ENCODE results near the gene ARL8A.
"Not testable (repeated sequence)": the region's sequence is repeated elsewhere in the genome, so short reads cannot be mapped to it uniquely, and the experiment has no call there.

ARL8A gene

DNA sequence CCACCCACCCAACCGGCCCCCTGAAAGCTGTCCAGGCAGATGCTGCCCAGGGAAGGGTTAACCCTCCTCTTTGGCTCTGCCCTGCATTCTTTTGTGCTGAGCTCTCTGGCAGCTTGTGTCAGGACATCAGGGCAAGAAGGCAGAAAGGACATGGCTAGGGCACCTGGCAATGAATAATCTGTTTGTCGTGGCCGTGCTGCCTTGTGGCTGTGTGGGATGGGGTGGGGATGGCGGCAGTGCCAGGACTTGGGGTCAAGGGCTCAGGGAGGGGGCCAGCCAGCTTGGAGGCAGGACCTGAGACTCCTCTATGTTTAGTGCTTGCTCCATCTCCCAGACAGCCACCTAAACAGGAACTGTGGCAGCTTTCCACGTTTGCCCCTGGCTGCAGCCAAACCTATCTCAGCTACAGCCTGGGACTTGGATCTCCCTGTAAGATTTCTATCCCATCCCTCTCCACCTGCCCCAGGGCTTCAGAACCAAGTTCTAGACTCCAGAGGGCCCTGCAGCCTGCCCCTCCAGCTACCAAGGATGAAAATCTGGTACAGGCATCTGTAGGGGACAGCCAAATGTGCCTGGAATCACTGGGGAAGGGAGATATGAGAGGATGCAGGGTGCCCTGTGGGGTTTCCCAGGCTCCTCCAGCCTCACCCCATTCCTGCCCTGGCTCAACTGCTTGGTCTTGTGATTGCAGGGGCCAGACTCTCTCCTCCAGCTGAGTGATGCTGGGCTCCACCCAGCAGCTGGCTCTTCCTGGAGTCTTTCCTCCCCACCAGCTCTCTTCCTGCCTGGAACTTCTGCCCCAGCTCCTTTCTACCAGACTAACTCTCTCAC, 31.5 kb downstream of the ARL8A start:
- DNase-seq (ENCODE audit: low read depth): no peak

DNA sequence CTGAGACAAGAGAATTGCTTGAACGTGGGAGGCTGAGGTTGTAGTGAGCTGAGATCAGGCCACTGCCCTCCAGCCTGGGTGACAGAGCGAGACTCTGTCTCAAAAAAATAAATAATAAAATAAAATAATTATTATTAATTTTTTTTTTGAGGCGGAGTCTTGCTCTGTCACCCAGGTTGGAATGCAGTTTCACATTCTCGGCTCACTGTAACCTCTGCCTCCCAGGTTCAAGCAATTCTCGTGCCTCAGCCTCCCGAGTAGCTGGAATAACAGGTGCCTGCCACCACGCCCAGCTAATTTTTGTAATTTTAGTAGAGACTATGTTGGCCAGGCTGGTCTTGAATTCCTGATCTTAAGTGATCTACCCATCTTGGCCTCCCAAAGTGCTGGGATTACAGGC, 32.9 kb downstream of the ARL8A start:
- DNase-seq (ENCODE audit: low read depth): not testable (repeated sequence)

- DNase-seq (ENCODE audit: low read depth): no peak
Observed at GRCh38 chr1:202110977-202111376, 33.6 kb downstream of the ARL8A start.

- no peak for DNase-seq (ENCODE audit: low read depth)
Observed at GRCh38 chr1:202107801-202108731, 36.5 kb downstream of the ARL8A start.

DNA sequence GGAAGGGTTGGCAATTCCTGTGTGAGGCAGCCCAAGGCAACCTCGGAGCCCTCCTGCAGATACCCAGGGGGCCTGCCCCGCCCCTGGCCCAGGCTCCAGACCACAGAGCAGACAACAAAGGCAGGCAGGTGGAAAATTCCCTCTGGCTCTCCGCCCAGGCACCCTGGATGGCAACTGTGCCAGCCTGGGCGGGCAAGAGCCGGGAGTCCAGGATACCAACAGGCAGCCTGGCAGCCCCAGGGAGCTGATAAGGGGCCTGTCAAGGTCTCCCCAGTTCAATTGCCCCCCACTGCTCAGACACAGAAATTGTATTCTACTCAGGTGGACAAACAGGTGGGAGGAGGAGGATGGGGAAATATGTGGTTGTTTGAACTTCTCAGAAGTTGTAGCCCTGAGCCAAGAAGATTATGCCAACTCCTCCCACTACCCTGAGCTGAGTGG, 37.2 kb downstream of the ARL8A start:
- DNase-seq (ENCODE audit: low read depth): no peak

- no peak for DNase-seq (ENCODE audit: low read depth)
Observed at GRCh38 chr1:202106340-202107254, 37.9 kb downstream of the ARL8A start.

GRCh38 chr1:202105571-202106339, 38.8 kb downstream of the ARL8A start:
- no peak for DNase-seq (ENCODE audit: low read depth)

DNA sequence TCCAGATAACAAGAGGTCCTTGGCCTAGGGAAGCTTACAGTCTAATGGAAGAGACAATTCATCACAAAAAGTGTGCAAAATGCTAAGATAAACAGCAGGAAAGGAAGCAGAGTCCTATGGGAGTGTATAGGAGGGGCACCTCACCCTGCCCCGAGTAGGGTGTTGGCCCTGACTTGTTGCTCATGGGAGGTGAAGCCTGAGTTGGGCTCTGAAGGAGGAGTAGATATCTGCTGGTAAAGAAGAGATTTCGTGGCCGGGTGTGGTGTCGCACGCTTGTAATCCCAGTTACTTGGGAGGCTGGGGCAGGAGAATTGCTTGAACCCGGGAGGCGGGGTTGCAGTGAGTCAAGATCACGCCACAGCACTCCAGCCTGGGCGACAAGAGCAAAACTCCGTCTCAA, 40.5 kb downstream of the ARL8A start:
- DNase-seq (ENCODE audit: low read depth): no peak

- DNase-seq (ENCODE audit: low read depth): no peak
Observed at GRCh38 chr1:202101184-202101583, 43.4 kb downstream of the ARL8A start.

- no peak for DNase-seq (ENCODE audit: low read depth)
Observed at GRCh38 chr1:202093858-202094257, 50.7 kb downstream of the ARL8A start.

DNA sequence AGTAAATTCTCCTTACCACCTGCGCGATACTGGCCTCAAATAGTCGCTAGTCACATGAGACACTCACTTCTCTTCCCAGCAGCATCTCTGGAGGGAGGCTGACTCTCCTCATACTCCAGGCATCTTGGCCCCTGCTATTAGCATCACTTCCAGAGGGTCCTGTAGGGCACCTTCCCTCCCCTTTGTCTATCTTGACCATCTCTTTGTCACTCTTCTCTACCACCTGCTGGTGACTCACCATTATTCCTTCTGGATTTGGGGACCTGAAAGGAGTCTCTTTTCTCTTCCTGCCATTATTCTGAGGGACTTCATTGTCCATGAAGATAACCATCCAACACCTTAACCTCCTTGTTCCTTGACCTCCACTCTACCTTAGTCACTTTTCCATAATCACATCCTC, 53.5 kb downstream of the ARL8A start:
- DNase-seq (ENCODE audit: low read depth): no peak

- DNase-seq (ENCODE audit: low read depth): no peak
Observed at GRCh38 chr1:202088206-202088605, 56.3 kb downstream of the ARL8A start.

- no peak for DNase-seq (ENCODE audit: low read depth)
Observed at GRCh38 chr1:202086579-202087350, 57.8 kb downstream of the ARL8A start.

DNA sequence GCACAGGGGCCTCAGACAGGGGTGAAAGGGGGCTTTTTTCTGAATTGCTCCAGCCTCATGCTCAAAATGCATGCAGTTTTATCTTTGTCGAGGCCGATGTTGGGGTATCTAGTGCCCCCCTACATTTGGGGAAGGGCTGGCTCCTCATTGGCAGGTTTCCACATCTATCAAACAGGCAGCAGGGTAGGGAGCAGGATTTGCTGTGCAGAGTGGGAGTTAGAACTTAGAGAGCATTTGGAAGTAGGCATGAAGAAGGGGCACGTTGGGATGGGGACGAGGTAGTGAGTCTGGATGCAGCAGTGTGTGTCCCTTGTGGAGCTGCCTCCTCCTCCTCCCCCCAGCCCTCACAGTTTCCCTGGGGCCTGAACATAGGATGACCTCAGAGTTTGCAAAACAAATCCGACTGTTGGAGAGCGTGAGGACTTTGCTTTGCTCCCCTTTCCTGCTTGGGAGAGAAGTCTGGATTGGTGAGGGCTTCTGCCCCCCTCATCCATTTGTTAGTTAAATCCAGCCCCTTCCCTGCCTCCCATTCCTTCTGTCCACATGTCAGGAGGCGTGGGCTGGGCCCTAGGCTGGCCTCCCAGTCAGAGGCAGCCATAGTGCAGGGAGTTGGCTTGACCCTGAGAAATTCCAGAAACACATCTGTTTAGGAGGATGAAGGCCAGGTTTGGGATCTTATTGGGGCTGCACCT, 58.7 kb downstream of the ARL8A start:
- DNase-seq (ENCODE audit: low read depth): no peak

DNA sequence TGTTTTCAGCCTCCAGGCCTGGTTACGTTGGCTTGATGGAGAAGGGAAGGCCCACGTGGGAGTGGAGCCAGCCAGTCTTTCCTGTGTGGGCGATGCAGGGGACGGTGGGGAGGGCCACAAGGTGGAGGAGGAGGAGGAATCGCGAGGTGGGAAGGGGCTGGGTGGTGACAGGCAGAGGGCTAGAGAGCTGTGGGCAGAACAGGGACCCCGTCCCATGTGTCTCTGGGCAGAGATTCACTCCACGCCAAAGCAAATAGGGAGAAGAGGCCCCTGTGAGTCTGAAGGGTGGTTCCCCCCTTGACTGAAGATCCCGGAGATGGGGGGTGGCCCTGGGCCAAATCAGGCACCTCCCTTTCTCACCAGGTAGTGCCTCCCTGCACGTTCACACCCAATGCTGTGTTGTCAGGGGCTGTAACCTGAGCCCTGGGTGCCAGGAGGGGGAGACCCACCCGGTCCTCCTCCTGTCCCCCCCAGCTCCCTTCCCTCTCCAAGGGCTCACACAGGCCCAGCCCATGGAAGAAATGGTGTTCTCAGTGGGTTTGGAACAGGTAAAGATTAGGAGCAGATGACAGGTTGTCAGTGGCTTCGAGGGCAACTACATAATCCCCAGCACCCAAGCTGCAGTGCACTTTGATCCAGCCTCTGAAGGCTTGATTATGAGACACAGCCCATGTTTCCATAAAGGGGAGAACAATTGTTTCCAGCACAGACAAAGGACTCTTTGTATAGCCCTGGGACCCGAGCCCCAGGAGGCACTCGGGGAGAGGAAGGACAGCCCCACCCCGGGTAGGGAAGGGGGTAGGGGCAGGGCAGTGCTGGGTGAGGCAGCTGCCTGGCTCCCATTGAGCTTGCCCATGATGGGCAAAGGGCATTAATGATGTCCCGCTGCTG, 59.5 kb downstream of the ARL8A start:
- no peak for DNase-seq (ENCODE audit: low read depth)
